HFF-Myc (cell line): ENCODE measurements around the gene NOVA2.

Source experiments
- DNase-seq: peaks from one replicate; pipeline ENCODE4 v3.0.0-alpha.2; 2011; ENCODE audit warnings: low read depth; ENCODE audit errors: extremely low read depth
- H3K4me3 ChIP-seq: replicated peaks from 2 replicates; pipeline ENCODE4 v1.5.1; 2011; ENCODE audit warnings: low read depth, mild to moderate bottlenecking, control low read depth, low read length
- TF ChIP-seq, protein P1 (sequence below): IDR thresholded peaks from 2 replicates; pipeline ENCODE4 v1.5.1; 2012; ENCODE audit warnings: mild to moderate bottlenecking, low read depth, low read length, control low read depth; ENCODE audit errors: missing control alignments

NOVA2 gene

DNA sequence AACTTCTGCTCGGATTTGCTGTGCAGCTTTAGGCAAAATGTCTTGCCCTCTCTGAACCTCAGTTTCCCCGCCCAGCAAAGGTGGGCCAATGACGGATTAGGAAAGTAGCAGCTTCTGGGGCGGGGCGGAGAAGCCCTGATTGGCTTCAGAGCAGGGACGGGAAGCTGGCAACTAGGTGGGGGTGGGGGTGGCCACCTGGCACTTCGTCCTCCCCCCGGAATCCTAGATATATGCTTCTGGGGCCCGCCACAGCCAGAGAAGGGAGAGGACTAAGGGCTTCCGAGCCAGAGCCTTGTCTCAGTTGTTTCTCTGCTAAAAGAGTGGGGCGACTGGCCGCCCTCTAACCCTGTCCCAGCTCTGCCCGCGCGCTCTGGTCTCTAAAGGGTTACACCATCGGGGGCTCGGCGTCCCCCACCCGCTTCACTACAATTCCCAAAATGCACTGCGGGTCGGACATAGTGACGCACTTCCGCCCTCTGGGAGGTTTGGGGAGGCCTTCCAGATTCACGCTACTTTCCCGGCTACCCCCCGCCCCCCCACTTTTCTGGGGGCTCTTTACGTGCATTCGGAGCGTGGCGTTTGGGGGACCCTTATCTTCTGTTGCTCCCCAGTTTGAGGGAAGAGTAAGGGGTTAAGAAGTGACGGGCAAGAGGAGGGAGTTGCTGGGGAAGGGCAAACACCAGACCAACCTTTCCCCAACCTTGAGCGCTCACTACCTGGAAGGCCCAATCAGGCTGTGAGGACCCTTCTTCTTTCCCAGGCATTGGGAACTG, 87.1 kb downstream of the NOVA2 start:
- TF ChIP-seq, protein P1, sequence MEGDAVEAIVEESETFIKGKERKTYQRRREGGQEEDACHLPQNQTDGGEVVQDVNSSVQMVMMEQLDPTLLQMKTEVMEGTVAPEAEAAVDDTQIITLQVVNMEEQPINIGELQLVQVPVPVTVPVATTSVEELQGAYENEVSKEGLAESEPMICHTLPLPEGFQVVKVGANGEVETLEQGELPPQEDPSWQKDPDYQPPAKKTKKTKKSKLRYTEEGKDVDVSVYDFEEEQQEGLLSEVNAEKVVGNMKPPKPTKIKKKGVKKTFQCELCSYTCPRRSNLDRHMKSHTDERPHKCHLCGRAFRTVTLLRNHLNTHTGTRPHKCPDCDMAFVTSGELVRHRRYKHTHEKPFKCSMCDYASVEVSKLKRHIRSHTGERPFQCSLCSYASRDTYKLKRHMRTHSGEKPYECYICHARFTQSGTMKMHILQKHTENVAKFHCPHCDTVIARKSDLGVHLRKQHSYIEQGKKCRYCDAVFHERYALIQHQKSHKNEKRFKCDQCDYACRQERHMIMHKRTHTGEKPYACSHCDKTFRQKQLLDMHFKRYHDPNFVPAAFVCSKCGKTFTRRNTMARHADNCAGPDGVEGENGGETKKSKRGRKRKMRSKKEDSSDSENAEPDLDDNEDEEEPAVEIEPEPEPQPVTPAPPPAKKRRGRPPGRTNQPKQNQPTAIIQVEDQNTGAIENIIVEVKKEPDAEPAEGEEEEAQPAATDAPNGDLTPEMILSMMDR: no peak
- peak; percentile 77 for DNase-seq
- peak overlapping the region; percentile 56 for H3K4me3 ChIP-seq

DNA sequence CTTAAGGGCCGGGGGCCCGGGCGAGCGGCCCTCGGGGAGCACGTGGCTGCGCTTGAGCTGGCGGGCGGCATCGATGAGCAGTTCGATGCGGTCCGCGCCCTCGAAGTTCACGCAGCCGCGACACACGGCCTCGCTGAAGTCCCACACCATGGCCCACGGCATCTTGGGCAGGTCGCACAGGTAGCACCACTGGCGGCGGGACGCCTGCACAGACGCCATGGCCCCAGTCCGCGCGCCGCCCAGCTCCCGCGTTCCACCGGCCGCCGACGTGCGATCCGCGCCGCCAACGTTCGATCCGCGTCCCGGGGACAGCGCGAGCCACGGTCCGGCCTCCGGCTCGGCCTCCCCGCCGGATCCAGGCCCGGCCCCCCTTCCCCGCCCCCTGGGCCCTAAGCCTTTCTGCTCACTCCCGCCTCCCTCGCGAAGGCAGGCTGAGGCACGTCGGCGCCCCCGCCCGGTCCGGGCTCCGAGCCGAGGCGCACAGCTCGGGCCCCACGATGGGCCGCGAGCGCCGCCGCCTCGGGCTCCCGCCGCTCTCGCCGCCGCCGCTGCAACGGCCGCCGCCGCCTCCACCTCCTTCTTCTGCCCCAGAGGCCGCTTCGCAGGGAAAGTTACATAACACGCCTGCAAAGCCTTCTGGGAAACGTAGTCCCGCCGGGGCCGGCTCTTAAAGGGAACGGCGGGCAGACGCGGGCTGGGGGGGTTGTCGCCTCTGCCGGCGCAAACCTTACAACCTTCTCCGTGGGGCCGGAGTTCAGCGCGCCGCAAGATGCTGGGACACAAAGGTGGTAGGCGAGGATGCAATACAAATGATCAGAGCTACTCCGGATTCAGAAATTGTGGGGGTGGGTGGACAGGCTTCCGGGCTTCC, 87.9 kb downstream of the NOVA2 start, which contains the start of gene IRF2BP1:
IRF2BP1 (minus strand) TSS at position 586 of the 871 bp plus-strand sequence; CDS start at position 219, 367 bp downstream.
- DNase-seq: peak; percentile 55
- TF ChIP-seq, protein P1: no peak
- peak within 1 kb of the TSS; percentile 56 for H3K4me3 ChIP-seq

DNA sequence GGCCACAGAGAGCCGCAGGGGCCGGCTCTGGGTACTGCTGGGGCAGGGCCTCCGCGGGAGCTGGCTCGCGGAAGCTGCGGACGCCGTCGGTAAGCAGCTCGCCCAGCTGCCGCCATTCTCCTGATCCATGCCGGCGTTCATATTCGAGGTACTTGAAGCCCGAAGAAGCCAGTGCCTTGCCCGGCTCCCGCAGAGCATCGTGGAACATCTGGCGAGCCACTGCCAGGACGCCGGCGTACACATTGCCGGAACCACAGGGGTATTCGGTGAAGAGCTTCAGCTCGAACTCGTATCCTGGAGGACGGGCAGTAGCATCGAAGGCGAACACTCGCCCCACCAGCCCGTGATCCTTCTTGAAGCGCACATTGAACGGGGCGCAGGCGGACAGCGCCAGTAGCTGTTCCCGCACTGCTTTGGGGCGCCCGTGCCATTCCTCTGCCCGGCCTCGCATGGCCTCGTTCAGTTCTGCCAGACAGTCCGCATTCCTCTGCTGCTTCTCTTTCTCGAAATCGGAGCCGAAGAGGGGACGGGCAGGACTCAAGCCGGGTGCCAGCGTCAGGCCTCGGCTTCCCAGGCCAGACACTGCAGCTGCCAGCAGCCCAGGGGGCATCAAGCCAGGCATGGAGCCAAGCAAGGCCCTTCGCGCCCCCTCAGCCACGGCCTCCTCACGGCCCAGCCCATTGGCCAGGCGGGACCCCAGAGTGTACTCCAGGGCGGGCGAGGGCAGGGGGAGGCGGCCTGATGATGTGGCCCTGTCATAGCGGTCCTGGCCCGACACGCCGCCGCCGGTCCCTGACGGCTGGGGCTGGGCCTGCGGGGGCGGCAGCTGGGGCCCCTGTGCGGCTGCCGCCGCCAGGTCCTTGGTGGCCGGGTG, 88.7 kb downstream of the NOVA2 start:
- H3K4me3 ChIP-seq: peak overlapping the region; percentile 56
- no peak for DNase-seq
- TF ChIP-seq, protein P1: no peak

- TF ChIP-seq, protein P1: no peak
- H3K4me3 ChIP-seq: peak overlapping the region; percentile 12; the same call in 1 of the 2 replicates
- no peak for DNase-seq
Measured at GRCh38 chr19:45883881-45884681, 89.6 kb downstream of the NOVA2 start.
